ENCODE data around the gene TAT.

Gene TAT

DNA sequence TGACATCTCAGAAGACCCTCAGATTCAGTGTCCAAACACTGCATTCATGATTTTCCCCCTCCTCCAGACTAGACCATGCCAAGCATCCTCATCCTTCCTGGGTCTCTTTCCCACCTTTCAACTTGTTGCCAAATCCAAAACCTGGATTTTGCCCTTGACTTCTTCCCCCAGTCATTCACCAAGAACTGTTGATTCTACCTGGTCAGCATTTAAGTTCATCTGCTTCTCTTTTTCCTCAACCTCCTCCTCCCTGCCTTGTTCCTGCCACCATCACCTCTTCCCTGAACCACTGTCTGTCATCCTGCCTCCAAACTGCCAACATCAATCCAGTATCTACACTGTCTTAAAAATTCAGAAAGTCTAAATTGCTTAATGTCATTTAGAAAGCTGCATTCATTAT lies 29.7 kb downstream of the TAT start:
- in situ Hi-C loops (cut with MboI; ENCODE audit: low sequenced_read_pairs): no loop called here

- in situ Hi-C loops (cut with MboI; ENCODE audit: low sequenced_read_pairs): no loop called here
Measured at GRCh38 chr16:71542377-71542776, 34.5 kb downstream of the TAT start.

- in situ Hi-C loops (cut with MboI; ENCODE audit: low sequenced_read_pairs): no loop called here
Measured at GRCh38 chr16:71537643-71538042, 39.2 kb downstream of the TAT start.

GRCh38 chr16:71536752-71537499 lies 40.0 kb downstream of the TAT start:
- in situ Hi-C loops (cut with MboI; ENCODE audit: low sequenced_read_pairs): no loop called here

GRCh38 chr16:71532366-71532765 lies 44.5 kb downstream of the TAT start:
- in situ Hi-C loops (cut with MboI; ENCODE audit: low sequenced_read_pairs): no loop called here

DNA sequence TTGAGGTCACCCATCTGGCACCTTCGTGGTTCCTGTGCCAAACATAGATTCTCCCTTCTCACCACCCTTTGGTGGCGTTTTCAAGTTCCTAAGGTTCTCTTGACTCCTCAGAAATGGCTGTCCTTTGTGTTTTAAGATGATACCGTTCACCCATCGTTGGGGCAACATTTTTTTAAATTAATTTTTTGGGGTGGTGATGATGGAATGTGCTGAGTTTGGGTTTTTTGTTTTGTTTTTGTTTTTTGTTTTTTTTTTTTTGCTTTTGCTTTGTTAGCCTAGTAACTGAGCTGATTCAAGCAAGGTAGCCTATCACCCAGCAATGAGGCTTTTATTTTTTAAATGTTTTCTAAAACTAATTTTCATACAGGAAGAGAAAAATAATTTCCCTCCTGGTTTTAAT lies 48.0 kb downstream of the TAT start:
- in situ Hi-C loops (cut with MboI; ENCODE audit: low sequenced_read_pairs): no loop called here

DNA sequence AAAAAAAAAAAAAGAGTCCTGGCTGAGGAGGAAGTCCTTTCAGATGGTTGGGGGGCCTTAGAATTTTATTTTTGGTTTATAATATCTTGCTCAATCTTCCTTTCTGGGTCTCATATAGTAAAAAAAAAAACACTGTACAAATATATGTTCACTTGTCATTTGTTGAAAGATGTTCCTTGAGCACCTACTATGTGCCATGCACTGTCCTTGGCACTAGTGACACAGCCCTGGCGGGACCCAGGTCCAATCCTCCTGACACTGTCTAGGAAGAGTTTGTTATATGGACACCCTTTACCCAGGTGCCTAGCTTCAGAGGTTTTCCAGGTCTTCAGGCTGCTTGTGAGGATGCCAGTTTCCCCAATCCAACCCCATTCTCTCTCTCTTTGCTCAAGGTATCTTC lies 48.6 kb downstream of the TAT start:
- in situ Hi-C loops (cut with MboI; ENCODE audit: low sequenced_read_pairs): no loop called here

- in situ Hi-C loops (cut with MboI; ENCODE audit: low sequenced_read_pairs): no loop called here
Measured at GRCh38 chr16:71526111-71526631, 50.7 kb downstream of the TAT start, which contains the start of gene CHST4. Gene CHST4, plus strand, starts transcription at chr16:71526426. Its CDS starts 10,252 bp downstream, at chr16:71536678.

GRCh38 chr16:71524566-71525553 lies 52.0 kb downstream of the TAT start:
- in situ Hi-C loops (cut with MboI; ENCODE audit: low sequenced_read_pairs): no loop called here

- in situ Hi-C loops (cut with MboI; ENCODE audit: low sequenced_read_pairs): no loop called here
Measured at GRCh38 chr16:71520550-71520949, 56.3 kb downstream of the TAT start.
